ENCODE results near the gene SLC35A4.

DNA sequence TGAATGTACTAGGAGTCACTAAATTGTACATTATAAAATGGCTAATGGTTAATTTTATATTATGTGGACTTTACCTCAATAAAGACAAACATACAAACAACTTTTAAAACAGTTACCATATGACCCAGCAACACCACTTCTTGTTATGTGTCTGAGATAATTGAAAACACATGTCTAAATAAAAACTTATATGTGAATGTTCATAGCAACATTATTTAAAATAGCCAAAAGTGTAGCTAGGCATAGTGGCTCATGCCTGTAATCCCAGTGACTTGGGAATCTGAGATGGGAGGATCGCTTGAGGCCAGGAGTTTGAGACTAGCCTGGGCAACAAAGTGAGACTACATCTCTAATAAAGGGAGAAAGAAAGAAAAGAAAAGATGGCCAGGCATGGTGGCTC is 22.9 kb downstream of the SLC35A4 start:
- no peak for TF ChIP-seq EZH2phosphoT487 (IDR thresholded peaks at IDR 0.05; ENCODE audit: insufficient read depth, low read depth)
- TF ChIP-seq EZH2 (IDR thresholded peaks at IDR 0.05; ENCODE audit: insufficient read depth, poor library complexity, severe bottlenecking): no peak

Measured in GM23248 (cell line).